Transverse colon (tissue), 4 donors: ENCODE results near the gene CRYBG3. TPM values are rescaled to one million over a fixed set of nuclear protein-coding genes. Genes with fewer than 3 reads are reported as not detected.

Experiments
- DNase-seq: peaks from one replicate; pipeline ENCODE4 v3.0.0-alpha.2; 2019
- H3K27ac ChIP-seq, 4 donors: fragments of 200-600 bp; sonication (generic); 2 replicates each; pipeline ENCODE4 v1.5.1; 2016 to 2018; ENCODE audit warnings: inconsistent platforms in 4 of 4
- H3K27me3 ChIP-seq: fragments of 200-600 bp; sonication (generic); 2 replicates; pipeline ENCODE4 v1.5.1; 2017; ENCODE audit warnings: inconsistent platforms
- H3K36me3 ChIP-seq, 4 donors: fragments of 200-600 bp; sonication (generic); 2 replicates each; pipeline ENCODE4 v1.5.1; 2017 to 2019; ENCODE audit warnings: inconsistent platforms in 4 of 4
- H3K4me1 ChIP-seq, 4 donors: fragments of 200-600 bp; sonication (generic); 2 replicates each; pipeline ENCODE4 v1.5.1; 2017 to 2020; ENCODE audit warnings: inconsistent platforms in 4 of 4
- H3K4me3 ChIP-seq, 4 donors: fragments of 200-600 bp; sonication (generic); 1 replicate in 1 of 4; 2 replicates in 3 of 4; pipeline versions ENCODE4 v1.5.1 to v1.6.1; 2017 to 2019; ENCODE audit warnings: inconsistent platforms in 4 of 4
- H3K9me3 ChIP-seq, 2 donors: fragments of 200-600 bp; sonication (generic); 2 replicates each; pipeline ENCODE4 v1.5.1; 2017 to 2019; ENCODE audit warnings: inconsistent platforms in 2 of 2
- EP300 ChIP-seq: sonication (generic); formaldehyde crosslinking; IDR thresholded peaks from one replicate; pipeline ENCODE4 v1.6.1; 2017; ENCODE audit warnings: antibody characterized with exemption, low read depth
- POLR2A ChIP-seq: fragments of 450-650 bp; IDR thresholded peaks from one replicate; pipeline ENCODE4 v1.6.1; 2016; ENCODE audit warnings: antibody characterized with exemption, mild to moderate bottlenecking, moderate library complexity
- POLR2AphosphoS5 ChIP-seq, 3 donors: sonication (generic); formaldehyde crosslinking; IDR thresholded peaks; one replicate each; pipeline ENCODE4 v1.6.1; 2016; ENCODE audit warnings: antibody characterized with exemption in 3 of 3
- WGBS, 2 donors: methylation state at CpG; one replicate each; pipeline ENCODE4 v1.1.5; 2018; ENCODE audit warnings: low coverage in 1 of 2; 5-methylcytosine and 5-hydroxymethylcytosine counted together
- in situ Hi-C, 4 donors: fragments of 200-750 bp; cut with MboI; loops; one replicate each; pipeline versions ENCODE4 v1.15.0 to v1.15.1; 2017; ENCODE audit warnings: low sequenced_read_pairs in 3 of 4, low pct_ligation_motif_present in 1 of 4, low pct_unique_long_range_greater_than_20kb in 1 of 4
- intact Hi-C: fragments of 100-400 bp; cut with DNase I; formaldehyde crosslinking; loops from one replicate; pipeline ENCODE4 v1.15.1; 2023; ENCODE audit warnings: low total_unique reads
- total RNA-seq, 4 donors: library from RNA; depleted of rRNA; stranded (reverse); fragments of >200 nt; gene quantifications; one replicate each; pipeline ENCODE4 v1.1.0, GENCODE V29; 2016
- TF ChIP-seq, protein P1 (sequence below), 5 experiments: fragments of 200-600 bp in 3 of 5; fragments of 450-650 bp in 2 of 5; sonication (generic) in 3 of 5; IDR thresholded peaks; 1 replicate in 2 of 5; 2 replicates in 3 of 5; pipeline ENCODE4 v1.5.1; 2016 to 2017; ENCODE audit warnings: antibody characterized with exemption in 5 of 5, inconsistent platforms in 3 of 5, mild to moderate bottlenecking in 2 of 5, moderate library complexity in 1 of 5

CRYBG3 gene
- total RNA-seq, 4 donors from 2014 or later = 21.3 to 32.7 (median 27.9) TPM

- H3K9me3 ChIP-seq = no peaks in the 10 kb centered on the region
- in situ Hi-C loops = no loop called here
- H3K36me3 ChIP-seq = no peaks in the 10 kb centered on the region
- TF ChIP-seq POLR2AphosphoS5 (IDR thresholded peaks at IDR 0.05) (no peak), POLR2A (no peak), EP300 (no peak)
- TF ChIP-seq, protein P1, sequence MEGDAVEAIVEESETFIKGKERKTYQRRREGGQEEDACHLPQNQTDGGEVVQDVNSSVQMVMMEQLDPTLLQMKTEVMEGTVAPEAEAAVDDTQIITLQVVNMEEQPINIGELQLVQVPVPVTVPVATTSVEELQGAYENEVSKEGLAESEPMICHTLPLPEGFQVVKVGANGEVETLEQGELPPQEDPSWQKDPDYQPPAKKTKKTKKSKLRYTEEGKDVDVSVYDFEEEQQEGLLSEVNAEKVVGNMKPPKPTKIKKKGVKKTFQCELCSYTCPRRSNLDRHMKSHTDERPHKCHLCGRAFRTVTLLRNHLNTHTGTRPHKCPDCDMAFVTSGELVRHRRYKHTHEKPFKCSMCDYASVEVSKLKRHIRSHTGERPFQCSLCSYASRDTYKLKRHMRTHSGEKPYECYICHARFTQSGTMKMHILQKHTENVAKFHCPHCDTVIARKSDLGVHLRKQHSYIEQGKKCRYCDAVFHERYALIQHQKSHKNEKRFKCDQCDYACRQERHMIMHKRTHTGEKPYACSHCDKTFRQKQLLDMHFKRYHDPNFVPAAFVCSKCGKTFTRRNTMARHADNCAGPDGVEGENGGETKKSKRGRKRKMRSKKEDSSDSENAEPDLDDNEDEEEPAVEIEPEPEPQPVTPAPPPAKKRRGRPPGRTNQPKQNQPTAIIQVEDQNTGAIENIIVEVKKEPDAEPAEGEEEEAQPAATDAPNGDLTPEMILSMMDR (IDR thresholded peaks at IDR 0.05) = no peak
- H3K4me3 ChIP-seq = peak overlapping the region in 3 of 4 donors; percentile 72 to 87 (median 84)
- DNase-seq = no peak
- no peaks in the 10 kb centered on the region for H3K27me3 ChIP-seq
- peak overlapping the region; percentile 86 to 95 (median 92) for H3K27ac ChIP-seq
- 59 to 63% methylated on average over 5 to 9 of the region's 9 CpGs for WGBS, 2 donors
- peaks cover 4 to 29% (median 15%) of the 10 kb centered on the region in 4 donors for H3K4me1 ChIP-seq
- intact Hi-C loops = loop anchor here (5.0 kb wide), 1 partner anchor 179 kb away; no protein-coding TSS in a partner anchor
Measured at GRCh38 chr3:97970956-97971620, 149.3 kb downstream of the CRYBG3 start.

- Histone ChIP-seq H3K36me3 (no peaks in the 10 kb centered on the region), H3K4me1 (peaks cover 4 to 29% (median 15%) of the 10 kb centered on the region in 4 donors), H3K4me3 (peak within 1 kb of the TSS; percentile 72 to 87 (median 84)), H3K27ac (peak within 1 kb of the TSS; percentile 86 to 95 (median 92)), H3K27me3 (no peaks in the 10 kb centered on the region), H3K9me3 (no peaks in the 10 kb centered on the region)
- intact Hi-C loops (loop anchor here (5.0 kb wide), 1 partner anchor 180 kb away; no protein-coding TSS in a partner anchor), in situ Hi-C loops (no loop called here)
- WGBS, 2 donors = 2% methylated on average over 75 of the region's 82 CpGs; no CpG with 5 or more reads in 1 of the 2 donors
- peak; percentile 84 for DNase-seq
- no peak for TF ChIP-seq EP300
- TF ChIP-seq, protein P1 (IDR thresholded peaks at IDR 0.05) = peak in 1 of 5 experiments; percentile 16
- peak; percentile 38 to 65 (median 51) for TF ChIP-seq POLR2AphosphoS5 (IDR thresholded peaks at IDR 0.05)
Measured at GRCh38 chr3:97971679-97972567, 150.1 kb downstream of the CRYBG3 start, which contains the start of gene RIOX2. Gene RIOX2, minus strand, starts transcription at chr3:97972431. Its CDS starts 4,838 bp downstream, at chr3:97967593.

DNA sequence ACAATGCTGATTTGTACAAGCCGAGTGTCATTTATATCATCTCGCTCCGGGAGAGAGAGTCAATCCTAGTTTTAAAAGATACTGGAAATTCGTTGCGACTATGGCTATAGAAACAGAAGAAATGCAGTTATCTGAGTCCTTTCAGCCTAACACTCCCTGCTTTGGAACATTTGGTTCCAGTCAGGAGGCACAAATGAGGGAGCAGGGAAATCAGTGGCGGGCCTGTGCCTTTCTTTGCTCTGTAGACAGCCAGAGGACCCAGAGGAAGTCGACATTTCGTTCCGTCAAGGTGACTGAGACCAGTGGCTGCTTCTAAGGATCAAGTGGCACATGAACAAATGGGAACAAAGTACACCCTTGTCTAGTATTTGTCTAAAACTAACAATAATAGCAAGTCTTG lies 151.2 kb downstream of the CRYBG3 start:
- Histone ChIP-seq H3K36me3 (no peaks in the 10 kb centered on the region), H3K27me3 (no peaks in the 10 kb centered on the region), H3K9me3 (no peaks in the 10 kb centered on the region), H3K27ac (peak overlapping the region; percentile 86 to 95 (median 92)), H3K4me1 (peaks cover 4 to 29% (median 15%) of the 10 kb centered on the region in 4 donors), H3K4me3 (peak overlapping the region in 2 of 4 donors; percentile 72 to 87)
- in situ Hi-C loops = no loop called here
- intact Hi-C loops = loop anchor here (5.0 kb wide), 1 partner anchor 181 kb away; no protein-coding TSS in a partner anchor
- no peak for DNase-seq
- TF ChIP-seq, protein P1 (IDR thresholded peaks at IDR 0.05) = no peak
- TF ChIP-seq EP300 (no peak), POLR2A (no peak), POLR2AphosphoS5 (IDR thresholded peaks at IDR 0.05) (no peak)
- WGBS, 2 donors = 94 to 96% methylated on average over 9 of the region's 9 CpGs

DNA sequence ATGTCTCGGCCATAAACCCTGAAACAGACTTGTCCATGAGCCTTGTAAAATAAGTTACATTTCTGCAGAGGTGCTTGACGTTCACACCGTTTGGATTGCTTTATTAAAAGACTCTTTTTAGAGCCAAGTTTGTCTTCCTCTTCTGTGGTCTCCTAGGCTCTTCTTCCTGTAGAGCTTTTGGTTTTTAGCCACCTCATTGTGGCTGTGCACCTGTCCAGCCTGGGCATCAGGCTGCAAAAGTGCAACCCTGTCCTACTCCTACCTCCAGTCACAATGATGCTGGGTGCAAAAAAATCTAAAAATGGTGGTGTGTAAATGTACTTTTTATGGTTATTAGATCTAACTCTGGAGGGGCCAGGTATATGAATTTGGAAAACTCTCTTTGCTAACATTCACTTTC lies 153.2 kb downstream of the CRYBG3 start:
- TF ChIP-seq POLR2A (no peak), EP300 (no peak), POLR2AphosphoS5 (IDR thresholded peaks at IDR 0.05) (no peak)
- TF ChIP-seq, protein P1 (IDR thresholded peaks at IDR 0.05) = no peak
- H3K36me3 ChIP-seq = no peaks in the 10 kb centered on the region
- H3K4me3 ChIP-seq = no peak overlapping the region
- no peaks in the 10 kb centered on the region for H3K9me3 ChIP-seq
- in situ Hi-C loops (no loop called here), intact Hi-C loops (loop anchor here (5.0 kb wide), 1 partner anchor 183 kb away; no protein-coding TSS in a partner anchor)
- WGBS, 2 donors = 75% methylated on average over 3 of the region's 3 CpGs; no CpG with 5 or more reads in 1 of the 2 donors
- DNase-seq = no peak
- H3K4me1 ChIP-seq = peaks cover 4 to 23% (median 15%) of the 10 kb centered on the region in 4 donors
- H3K27ac ChIP-seq = no peak overlapping the region
- H3K27me3 ChIP-seq = no peaks in the 10 kb centered on the region
